Measurements from ENCODE around the gene DNAJC13.

DNA sequence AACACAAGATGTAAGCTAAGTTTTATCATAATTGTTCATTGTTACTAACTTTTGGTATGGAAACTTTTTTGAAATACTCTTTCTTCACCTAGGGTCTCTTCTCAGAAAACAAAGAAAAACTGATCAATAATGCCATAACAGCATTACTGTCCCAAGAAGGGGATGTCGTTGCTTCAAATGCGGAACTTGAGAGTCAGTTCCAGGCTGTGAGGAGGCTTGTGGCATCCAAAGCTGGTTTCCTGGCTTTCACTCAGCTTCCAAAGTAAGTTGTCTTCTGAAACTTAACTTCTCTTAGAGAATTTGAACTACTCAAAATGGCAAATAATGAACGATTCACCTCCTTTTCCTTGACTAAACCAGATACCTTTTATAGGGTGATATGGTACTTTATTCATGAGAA, 39.3 kb downstream of the DNAJC13 start:
- no peak for TF ChIP-seq YY1 (IDR thresholded peaks at IDR 0.05)
- TF ChIP-seq, protein P1, sequence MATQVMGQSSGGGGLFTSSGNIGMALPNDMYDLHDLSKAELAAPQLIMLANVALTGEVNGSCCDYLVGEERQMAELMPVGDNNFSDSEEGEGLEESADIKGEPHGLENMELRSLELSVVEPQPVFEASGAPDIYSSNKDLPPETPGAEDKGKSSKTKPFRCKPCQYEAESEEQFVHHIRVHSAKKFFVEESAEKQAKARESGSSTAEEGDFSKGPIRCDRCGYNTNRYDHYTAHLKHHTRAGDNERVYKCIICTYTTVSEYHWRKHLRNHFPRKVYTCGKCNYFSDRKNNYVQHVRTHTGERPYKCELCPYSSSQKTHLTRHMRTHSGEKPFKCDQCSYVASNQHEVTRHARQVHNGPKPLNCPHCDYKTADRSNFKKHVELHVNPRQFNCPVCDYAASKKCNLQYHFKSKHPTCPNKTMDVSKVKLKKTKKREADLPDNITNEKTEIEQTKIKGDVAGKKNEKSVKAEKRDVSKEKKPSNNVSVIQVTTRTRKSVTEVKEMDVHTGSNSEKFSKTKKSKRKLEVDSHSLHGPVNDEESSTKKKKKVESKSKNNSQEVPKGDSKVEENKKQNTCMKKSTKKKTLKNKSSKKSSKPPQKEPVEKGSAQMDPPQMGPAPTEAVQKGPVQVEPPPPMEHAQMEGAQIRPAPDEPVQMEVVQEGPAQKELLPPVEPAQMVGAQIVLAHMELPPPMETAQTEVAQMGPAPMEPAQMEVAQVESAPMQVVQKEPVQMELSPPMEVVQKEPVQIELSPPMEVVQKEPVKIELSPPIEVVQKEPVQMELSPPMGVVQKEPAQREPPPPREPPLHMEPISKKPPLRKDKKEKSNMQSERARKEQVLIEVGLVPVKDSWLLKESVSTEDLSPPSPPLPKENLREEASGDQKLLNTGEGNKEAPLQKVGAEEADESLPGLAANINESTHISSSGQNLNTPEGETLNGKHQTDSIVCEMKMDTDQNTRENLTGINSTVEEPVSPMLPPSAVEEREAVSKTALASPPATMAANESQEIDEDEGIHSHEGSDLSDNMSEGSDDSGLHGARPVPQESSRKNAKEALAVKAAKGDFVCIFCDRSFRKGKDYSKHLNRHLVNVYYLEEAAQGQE (IDR thresholded peaks at IDR 0.05) = no peak
- TF ChIP-seq, protein P2, sequence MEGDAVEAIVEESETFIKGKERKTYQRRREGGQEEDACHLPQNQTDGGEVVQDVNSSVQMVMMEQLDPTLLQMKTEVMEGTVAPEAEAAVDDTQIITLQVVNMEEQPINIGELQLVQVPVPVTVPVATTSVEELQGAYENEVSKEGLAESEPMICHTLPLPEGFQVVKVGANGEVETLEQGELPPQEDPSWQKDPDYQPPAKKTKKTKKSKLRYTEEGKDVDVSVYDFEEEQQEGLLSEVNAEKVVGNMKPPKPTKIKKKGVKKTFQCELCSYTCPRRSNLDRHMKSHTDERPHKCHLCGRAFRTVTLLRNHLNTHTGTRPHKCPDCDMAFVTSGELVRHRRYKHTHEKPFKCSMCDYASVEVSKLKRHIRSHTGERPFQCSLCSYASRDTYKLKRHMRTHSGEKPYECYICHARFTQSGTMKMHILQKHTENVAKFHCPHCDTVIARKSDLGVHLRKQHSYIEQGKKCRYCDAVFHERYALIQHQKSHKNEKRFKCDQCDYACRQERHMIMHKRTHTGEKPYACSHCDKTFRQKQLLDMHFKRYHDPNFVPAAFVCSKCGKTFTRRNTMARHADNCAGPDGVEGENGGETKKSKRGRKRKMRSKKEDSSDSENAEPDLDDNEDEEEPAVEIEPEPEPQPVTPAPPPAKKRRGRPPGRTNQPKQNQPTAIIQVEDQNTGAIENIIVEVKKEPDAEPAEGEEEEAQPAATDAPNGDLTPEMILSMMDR (IDR thresholded peaks at IDR 0.05; ENCODE audit: low read depth, low read length, missing input control) = no peak
- TF ChIP-seq JUND (IDR thresholded peaks at IDR 0.05) = no peak

Measured in liver (tissue), 3 donors.